GM19395 (cell line): ENCODE measurements around the gene FLNB.

Experiments
- ATAC-seq: cut with Tn5 transposase; IDR thresholded peaks from one replicate; pipeline ENCODE4 v1.9.1; 2021; ENCODE audit warnings: mild to moderate bottlenecking, moderate library complexity; ENCODE audit not compliant: unreplicated experiment

Gene FLNB

DNA sequence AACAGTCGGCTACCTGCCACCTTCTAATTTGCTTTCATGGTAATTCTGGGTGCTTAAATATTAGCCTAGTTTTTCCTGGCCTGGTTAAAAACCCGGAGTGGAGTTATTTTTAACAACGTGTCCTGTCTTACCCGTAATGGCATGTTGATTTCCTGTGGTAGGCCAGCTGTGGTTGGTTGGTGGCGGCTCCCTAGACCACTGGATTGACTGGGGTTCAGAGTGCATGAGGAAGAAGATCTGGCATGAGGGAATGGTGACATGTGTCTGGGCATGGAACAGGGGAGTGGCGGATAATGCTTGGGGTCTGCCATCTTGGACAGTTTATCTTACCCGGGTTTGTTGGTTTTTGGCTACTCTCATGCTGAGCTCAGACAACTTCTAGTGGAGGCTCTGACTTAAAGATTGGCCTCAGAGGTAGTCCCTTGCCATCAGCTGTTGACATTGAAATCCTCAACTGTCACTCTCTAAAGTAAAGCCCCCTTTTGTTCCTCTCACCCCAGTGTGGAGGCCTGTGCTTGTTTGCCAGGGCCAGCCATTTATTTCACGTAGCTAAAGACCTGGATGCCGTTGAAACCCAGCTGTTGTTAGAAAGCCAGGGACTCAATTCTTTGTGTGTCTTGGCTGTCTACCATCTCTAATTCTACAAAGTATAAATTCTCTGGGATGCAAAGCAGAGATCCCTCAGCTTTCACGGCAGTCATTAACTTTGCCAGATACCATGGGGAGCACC is 121.0 kb downstream of the FLNB start:
- ATAC-seq, result no peak

- ATAC-seq, result no peak
Measured at GRCh38 chr3:58130591-58130990, 122.4 kb downstream of the FLNB start.

DNA sequence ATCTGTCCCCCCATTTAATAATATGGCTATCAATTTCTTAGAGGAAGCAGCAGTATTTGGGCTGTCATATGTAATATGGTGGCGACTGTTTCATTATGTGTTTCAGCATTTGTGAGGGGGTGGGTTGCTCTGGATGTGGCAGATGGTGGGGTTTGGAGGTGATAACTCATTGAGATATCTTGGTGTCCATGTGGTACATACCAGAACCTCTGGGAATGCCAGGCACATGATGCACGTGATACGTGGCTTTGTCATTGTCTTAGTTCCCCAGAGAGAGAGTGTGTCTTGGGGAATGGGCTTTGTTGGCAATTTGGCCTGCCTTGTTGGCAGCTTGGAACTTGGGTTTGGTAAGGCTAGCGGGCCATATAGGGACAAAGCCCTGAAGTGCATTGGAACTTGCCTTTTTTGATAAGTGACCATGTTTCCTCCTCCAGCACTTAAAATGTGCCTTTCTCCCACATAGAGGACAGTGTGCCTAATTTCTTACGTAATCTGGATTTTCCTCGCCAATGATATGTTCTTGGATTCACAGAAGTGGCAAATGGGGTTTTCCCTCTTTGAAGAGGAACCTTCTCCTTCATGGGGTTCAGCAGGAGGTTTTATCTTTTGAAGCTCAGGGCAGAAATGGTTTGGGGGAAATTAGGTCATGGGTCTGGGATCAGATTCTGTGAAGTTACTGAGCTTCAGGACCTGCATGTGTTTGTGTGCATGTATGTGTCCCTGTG is 123.0 kb downstream of the FLNB start:
- ATAC-seq, result no peak

DNA sequence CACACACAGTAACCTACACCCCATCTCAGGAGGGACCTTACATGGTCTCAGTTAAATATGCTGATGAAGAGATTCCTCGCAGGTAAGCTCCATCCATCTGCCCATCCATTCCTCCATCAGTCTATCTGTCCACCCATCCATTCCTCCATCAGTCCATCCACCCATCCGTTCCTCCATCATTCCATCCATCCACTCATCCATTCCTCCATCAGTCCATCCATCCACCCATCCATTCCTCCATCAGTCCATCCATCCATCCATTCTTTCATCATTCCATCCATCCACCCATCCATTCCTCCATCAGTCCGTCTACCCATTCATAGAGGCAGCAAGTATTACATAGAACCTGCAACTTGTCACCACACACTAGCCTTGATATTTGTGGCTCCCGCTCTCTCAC is 124.6 kb downstream of the FLNB start:
- no peak for ATAC-seq

DNA sequence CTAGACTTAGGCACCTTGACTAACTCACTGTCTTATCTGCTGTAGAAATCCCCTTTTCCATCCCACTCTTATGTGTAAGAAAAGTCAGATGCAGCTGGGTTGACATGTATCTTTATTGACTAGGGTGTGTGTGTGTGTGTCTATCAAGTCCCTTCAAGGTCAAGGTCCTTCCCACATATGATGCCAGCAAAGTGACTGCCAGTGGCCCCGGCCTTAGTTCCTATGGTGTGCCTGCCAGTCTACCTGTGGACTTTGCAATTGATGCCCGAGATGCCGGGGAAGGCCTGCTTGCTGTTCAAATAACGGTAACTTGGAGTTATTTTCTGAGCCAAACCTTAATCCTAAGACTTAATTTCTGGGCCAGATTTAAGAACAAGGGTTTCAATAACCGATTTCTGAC is 126.2 kb downstream of the FLNB start:
- ATAC-seq, result no peak

- no peak for ATAC-seq
Measured at GRCh38 chr3:58135712-58136543, 127.7 kb downstream of the FLNB start.

DNA sequence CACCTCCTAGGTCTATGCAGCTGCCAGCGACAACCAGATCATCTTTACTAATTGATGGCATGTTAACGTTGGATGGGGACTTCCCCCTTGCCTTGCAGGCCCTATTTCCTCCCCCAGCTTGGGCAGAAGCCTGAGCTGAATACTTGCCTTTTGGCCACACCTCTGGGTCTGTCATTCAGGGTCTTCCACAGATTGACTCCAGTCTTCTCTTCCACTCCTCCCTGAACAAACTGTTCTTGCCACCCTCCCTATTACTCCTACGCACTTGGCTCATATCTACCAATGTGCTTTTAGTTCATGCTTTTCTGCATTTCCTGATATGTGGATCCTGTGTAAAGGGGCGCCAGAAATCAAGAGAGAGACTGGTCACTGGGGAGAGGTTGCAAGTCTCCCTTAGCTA is 129.1 kb downstream of the FLNB start:
- ATAC-seq, result no peak

DNA sequence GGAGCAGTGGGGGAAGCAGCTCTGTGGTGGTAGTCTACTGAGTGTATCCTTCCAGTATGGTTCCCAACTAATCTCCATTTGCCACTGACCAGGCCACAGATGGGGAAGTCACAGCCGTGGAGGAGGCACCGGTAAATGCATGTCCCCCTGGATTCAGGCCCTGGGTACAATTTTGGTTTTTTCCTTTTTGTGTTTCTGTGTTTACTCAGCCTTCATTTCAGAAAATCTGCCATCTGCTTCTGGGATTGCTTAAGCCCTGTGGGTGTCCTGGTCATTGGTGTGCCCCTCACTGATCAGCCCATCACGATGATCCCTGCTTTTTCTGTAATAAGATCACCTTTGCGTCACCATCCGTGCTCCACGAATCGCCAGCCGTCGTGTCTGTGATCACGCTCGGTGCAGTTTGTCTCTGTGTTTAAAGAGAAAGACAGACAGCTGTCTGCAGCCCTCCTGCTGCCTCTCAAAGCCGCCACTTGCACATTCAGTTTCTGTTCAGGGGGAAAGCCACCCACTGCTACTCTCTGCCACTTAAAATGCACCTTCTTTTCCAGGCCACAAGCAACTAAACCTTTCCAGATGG is 133.6 kb downstream of the FLNB start:
- ATAC-seq, result no peak

DNA sequence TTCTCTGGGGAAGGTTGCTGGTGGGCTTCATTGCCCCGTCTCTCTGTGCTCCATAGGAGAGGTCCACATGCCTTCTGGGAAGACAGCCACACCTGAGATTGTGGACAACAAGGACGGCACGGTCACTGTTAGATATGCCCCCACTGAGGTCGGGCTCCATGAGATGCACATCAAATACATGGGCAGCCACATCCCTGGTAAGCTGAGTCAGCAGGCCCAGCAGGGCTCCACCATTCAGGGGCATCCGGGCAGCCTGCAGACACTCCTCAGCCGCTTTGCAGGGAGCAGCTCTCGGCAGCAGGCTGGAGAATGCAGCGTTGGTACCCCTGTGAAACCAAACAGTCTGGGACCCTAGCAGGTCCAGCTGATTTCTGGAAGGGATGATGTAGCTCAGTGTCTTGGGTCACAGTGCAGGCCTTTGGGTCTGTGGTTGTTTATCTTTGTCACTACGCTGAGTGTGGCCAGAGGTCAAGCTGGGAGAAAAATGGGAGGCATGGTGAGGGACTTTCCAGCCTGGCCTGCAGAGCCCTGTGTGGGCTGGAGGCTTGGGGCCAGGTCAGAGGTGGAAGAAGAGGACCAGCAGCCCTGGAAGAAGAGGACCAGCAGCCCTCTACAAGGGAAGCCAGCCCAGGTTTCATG is 135.3 kb downstream of the FLNB start:
- ATAC-seq, result no peak

- ATAC-seq, result no peak
Measured at GRCh38 chr3:58144478-58145325, 136.5 kb downstream of the FLNB start.

DNA sequence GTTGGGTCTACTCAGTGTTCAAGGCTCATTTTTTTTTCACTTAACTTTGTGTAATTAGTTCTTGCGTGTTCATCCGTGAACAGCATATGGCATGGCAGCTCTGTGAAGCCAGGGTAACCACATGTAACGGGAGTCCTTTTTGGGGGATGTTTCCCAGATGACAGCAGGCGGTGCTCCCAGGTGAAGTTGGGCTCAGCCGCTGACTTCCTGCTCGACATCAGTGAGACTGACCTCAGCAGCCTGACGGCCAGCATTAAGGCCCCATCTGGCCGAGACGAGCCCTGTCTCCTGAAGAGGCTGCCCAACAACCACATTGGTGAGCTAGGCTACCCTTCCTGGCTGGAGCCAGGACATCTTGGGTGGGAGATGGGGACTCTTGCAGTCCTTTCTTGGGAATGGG is 139.8 kb downstream of the FLNB start:
- ATAC-seq, result no peak

DNA sequence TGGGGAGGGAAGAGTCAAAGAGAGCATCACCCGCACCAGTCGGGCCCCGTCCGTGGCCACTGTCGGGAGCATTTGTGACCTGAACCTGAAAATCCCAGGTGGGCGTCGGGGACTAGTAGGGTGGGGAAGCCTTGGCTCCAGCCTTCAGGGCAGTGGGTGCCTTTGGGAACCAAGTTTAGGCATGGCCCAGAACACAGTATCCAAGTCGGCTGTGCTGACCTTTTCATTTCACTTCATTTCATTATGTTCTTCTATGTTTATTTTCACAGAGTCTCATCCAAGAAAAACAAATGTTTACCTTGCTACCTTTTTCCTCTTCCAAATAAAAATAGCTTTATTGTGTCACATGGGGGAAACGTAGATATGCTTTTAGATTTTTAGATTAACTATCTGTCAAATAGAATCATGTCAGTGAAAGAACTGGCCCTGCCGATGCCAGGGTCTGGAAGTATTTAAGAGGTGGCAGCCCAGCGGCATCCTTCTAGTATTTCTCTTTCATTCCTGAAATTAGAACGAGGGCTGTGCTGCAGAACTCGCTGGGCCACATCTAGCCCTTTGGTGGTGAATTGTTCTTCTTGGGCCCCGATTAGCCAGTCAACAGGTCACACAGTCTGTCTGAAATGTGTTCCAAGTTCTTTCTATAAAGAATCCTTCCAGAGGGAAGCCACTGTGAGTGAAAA is 142.0 kb downstream of the FLNB start:
- no peak for ATAC-seq

DNA sequence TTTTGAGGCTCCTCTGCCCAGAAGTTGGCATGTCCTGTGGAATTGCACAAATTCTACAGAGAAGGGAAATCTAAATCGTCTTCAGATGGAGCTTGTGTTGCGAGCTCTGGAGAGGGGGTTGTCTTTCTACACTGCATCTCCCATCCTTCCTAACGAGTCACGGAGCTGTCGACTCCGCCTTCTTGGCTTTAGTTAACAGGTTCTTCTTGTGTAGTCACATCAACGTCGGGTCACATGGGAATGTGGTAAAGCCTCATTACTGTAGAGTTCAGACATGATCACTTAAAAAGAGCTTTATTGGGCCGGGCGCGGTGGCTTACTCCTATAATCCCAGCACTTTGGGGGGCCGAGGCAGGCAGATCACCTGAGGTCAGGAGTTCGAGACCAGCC is 142.6 kb downstream of the FLNB start:
- no peak for ATAC-seq

GRCh38 chr3:58151637-58152036 is 143.4 kb downstream of the FLNB start:
- no peak for ATAC-seq

- ATAC-seq, result no peak
Measured at GRCh38 chr3:58152225-58153015, 144.2 kb downstream of the FLNB start.

GRCh38 chr3:58153371-58153770 is 145.1 kb downstream of the FLNB start:
- ATAC-seq, result no peak

GRCh38 chr3:58154626-58155449 is 146.6 kb downstream of the FLNB start:
- no peak for ATAC-seq

DNA sequence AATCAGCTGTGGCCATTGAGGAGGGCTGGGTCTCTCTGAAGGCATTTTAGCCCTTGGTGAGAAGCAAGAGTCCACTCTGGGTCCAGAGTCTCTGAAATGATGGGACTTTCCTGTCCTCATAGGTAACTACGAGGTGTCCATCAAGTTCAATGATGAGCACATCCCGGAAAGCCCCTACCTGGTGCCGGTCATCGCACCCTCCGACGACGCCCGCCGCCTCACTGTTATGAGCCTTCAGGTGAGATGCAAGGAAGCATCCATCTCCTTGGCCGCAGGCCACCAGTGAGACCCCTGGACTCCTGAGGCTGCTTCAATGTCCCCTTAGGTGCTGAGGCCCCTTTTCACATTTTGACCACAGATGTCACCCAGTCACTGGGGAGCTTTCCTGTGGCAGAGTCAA is 147.6 kb downstream of the FLNB start:
- no peak for ATAC-seq
